ENCODE results near the gene SIK1.
"Not testable (repeated sequence)": the region's sequence is repeated elsewhere in the genome, so short reads cannot be mapped to it uniquely, and the experiment has no call there.

DNA sequence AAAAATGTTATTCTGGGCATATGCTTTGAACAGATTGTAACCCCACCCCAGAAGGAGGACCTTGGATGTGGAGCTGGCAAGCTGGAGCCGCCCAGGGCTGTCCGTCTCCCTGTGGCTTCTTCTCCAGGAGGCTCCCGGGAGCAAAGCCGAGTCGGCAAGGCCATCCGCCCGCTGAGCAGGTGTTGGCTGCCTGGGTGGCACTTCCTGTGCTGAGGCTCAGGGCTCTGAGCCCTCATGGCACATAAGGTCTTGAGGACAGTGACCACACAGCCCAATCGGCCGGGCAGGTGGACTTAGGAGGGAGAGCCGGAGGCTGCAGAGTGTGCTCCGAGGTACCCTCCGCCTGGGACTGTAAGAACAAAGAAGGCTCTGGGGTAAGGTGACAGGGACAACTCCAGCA lies 28.8 kb upstream of the SIK1 start:
- not testable (repeated sequence) for TF ChIP-seq CTCF, POLR2A (IDR thresholded peaks at IDR 0.05)
